Epidermal melanocyte (primary cell): ENCODE results near the gene PAX4.

Experiments used
- DNase-seq: peaks from one replicate; pipeline ENCODE4 v3.0.0; 2011; ENCODE audit warnings: low spot score; ENCODE audit not compliant: insufficient read length

Gene PAX4, protein sequence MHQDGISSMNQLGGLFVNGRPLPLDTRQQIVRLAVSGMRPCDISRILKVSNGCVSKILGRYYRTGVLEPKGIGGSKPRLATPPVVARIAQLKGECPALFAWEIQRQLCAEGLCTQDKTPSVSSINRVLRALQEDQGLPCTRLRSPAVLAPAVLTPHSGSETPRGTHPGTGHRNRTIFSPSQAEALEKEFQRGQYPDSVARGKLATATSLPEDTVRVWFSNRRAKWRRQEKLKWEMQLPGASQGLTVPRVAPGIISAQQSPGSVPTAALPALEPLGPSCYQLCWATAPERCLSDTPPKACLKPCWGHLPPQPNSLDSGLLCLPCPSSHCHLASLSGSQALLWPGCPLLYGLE

DNA sequence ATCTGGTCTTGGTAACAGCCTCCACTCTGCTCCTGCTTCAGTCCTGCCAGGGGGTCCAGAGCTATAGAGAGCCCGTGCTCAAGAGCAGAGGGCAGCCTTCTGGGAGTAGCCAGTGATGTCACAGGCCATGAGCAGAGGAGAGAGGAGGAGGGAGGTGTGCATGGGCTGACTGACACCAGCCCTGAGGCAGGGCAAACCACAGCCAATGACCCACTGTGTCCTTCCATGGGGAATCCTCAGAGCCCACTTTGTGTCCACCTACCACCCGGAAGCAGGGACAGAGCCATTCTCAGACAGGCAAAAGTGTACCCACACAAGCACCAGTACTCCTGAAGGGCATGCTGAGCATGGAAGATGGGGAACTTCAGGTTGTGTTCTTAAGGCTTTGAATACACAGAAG, at the start of gene PAX4:
PAX4 (minus strand) TSS at position 101 of the 400 bp plus-strand sequence. CDS start 2,214 bp downstream, outside the sequence.
- no peak for DNase-seq

DNA sequence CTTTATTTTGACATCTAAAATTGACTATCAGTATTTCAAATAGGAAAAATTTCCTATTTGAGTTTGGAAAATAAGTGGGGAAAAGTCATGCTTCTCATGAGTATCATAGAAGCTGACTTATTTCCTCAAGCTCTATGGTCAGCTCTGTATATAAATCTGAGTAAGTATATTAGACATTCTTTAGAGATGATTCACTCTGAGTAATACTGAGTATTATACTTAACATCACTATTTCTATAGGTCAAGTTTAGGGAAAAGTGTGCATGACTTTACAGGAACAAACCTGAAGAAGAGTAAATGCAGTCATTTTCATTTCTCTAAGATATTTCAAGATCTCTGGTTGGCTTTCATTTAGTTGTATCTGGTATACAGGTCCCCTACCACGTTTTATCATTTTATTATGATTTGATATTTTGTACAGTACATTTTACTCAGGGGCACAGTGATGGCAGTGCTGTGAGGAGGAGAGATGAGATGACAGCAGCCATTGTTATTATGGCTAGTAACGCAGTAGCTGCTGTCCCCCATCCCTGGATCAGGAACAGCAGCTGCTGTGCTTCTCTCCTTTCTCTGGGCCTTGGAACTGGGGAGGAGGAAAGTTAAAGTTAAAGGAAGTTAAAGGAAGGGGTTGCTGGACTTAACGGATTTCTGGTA, 49.2 kb upstream of the PAX4 start:
- no peak for DNase-seq

DNA sequence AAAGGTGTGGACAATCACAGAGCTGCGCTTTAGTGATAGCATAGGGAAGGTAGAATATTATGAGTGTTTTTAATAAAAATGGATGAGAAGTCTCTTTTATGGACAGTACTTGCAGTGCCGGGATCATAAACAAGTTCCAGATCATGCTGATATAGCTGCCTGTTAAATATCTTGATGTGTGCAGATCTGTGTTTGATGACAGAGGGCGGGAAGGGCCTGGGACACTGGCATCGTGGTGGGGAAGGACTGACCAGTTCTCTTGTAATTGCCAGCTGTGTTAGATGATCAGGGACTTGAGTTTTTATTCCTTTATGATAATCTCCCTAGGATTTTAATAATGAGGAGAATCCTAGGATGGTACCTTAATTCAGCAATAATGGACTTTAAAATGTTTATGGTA, 48.7 kb upstream of the PAX4 start:
- no peak for DNase-seq

DNA sequence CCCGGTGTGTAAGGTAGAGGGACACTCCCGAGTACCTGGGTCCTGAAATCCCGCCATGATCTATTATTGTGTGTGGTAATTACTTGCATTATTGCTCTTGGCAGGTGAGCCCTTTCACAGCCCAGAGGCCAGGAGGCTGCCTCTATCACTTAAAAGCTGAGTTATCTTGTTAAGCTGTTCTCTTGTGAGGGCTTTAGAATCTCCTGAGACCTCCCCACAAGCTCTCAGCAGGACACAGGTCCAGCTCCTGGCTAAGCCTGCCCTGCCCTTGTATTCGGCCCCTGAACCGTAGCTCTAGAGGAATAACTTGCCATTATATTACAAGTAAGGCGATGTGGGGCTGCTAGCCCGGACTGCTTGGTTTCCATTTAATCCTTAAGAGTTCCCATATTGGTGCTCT, 48.0 kb upstream of the PAX4 start:
- DNase-seq: no peak

DNA sequence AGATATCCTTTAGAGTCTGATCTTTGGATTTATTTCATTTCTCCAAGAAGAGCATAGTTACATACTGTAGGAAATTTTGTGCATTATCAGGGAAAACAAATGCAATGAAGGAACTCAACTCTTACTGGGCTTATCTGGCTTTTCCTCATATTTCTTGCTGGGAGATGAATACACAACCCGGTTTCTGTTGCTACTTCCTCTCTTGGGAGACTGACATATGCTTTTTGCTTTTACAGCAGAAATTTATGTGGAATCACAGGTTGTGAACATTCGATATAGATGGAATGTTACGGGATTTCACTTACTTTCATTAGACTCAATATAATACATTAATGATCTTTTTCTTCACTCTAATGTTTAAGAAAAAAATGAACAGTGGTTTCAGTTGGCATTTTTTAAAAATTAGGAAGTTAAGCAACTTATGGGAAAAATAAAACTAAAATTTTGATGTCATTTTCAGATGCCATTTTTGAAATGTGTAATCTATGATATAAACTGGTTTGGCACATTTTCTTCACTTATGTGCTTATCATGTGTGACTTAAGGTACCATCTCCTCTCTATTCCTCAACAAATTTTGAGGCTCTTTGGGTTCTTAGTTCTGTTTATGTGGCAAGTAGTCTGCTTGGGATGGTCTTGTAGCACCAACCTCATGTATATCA, 41.2 kb upstream of the PAX4 start:
- DNase-seq: no peak

DNA sequence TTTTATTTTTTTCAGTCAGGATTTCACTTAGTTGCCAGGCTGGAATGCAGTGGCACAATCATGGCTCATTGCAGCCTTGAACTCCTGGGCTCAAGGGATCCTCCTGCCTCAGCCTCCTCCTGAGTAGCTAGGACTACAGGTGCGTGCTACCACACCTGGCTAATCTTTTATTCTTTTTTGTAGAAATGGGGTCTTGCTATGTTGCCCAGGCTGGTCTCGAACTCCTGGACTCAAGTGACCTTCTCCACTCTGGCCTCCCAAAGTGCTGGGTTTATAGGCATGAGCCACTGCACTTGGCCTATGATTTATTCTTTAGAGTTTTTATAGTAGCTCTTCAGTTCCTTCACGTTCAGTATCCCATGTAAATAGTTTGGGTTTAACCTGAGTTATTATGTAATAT, 39.6 kb upstream of the PAX4 start:
- no peak for DNase-seq

DNA sequence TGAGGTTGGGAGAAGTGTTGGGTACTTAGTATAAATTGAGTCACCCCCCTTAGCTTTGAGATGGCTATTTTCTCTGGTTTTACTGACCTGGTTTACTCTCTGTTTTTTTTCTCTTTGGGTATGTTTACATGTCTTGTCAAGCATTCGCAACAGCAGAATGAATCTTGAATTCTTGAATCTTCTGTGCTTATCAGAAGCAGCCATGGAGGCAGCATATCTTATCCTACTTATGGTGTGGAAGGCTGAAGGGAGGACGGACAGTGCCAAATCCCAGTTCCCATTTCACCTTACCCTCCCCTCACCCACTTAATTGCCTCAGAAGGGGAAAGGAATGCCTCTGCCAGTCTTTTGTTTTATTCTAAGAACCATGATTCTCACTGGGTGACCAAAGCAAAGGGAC, 37.8 kb upstream of the PAX4 start:
- no peak for DNase-seq

DNA sequence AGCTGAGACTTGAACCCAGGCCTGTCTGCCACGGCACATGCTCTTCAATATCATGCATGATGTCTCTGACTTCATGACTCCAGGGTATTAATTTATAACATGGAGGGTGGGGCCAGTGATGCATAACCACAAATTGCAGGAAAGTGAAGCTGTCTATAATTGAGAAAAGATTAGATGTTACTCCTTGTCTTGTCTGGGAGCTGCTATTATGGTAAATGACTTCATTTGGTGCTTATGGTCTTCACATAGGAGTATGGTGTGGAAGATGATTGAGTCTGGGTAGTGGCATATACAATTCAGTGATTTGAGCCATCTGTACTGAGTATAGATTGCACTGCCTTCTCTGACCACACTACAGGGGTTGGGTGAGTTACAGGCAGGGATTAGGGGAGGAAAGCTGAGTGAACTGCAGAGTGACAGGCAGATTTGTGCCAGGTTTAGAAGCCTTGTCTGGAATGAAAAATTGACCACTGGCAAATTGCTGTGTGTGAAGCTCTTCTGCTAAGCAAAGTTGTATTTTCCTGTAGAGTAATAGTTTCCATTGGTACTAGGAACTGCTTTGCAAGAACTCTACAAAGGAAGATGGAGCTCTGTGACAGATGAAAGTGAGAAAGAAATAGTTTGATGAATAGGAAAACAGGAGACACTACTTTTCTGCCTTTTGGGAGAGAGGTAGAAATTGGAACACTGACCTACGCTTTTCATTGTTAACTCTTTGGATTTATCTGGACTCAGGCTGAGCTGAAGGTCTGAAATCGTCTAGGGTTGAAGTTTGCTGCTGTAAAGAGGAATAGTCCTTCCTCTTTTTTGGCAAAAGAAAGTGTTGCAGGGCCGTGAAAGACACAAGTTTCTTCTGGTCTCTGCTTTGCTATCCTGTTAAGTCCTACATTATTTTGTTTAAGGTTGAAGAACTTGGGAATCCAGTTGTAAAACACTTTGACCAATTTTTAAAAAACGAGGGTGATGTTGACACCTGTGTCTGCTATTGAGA, 36.8 kb upstream of the PAX4 start:
- DNase-seq: no peak

DNA sequence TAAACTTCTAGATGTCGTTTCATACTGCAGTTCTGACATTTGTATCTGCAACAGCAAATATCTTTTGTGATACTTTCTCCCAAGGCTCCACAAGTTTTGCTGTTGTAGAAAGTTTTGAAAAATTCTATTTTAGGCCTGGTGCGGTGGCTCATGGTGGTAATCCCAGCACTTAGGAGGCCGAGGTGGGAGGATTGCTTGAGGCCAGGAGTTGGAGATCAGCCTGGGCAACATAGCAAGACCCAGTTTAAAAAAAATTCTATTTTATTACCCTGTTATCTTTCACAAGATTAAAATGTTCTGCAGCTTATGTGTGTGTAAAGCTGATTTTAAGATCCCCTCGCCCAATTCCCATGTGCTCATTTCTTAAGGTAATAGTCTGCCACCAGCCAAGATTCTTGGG, 35.5 kb upstream of the PAX4 start:
- DNase-seq: no peak

DNA sequence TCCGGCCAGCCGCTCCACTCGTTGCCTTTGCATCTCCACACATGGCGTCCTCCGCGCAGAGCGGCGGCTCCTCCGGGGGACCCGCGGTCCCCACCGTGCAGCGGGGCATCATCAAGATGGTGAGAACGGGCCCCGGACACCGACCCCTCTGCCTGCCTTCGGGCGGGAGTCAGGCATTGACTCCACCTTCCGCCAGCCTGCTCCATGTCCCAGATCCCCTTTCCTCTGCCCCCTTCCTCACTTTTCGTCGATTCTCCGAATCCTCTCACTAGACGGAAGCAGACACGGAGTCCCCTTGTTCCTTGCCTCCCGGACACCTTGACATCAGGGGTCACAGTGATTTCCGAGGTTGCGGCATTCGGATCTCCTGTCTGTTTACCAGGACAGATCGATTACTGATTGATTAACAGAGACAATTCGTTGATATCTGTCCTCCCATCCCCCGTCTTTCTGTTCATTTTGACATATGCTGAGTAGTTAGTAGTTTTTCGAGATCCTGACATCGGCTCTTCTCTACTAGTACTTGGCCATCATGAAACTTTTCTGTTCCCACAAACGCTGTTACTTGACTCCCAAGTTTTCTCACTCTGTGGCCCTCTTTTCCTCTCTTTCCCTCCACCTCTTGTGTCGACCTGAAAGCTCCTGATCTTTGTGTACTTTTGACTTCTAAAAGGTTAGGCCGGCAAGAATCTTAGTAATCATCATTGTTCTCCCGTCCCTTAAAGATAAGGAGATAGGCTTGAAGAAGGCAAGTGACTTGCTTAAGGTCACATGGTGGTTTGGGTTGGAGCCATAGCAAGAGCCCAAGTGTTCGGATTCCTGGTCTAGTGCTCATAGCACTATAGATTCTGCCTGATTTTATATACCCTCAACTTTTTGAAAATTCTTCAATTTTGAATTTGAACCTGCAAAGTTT, 34.6 kb upstream of the PAX4 start:
- no peak for DNase-seq

DNA sequence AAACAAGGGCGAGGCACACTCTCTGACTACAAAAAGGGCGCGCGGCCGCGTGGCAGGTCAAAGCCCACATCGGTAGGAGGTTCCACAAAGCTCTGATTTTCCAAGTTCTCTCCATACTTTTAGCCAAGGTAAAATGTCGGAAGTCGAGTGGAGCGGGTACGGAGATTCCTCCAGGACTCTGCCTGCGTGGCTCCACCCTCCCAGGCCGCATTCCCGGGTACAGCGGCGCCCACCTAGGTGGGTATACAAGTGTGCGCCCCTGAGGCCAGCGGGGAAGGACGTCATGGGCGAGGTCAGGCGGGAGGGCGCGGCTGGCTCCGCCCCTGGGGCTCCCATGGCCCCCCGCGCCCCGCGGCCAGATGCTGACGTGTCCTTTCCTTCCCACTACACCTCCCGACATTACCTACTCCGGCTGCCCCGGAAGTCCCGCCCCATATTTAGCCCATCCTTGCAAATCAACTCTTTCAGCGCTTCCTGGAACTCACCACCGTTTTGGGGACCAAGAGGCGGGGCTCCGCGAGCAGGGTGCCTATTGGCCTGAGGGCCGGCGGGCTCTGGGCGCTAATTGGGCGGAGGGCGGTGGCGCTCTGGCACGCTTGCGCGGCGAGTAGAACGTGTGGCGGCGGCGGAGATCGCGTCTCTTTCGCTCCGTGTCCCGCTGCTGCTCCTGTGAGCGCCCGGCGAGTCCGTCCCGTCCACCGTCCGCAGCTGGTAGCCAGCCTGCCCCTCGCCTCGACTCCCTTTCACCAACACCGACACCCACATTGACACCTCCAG, 33.8 kb upstream of the PAX4 start, which contains the start of gene SND1:
SND1 (plus strand) TSS at position 639 of the 777 bp plus-strand sequence. CDS start 180 bp downstream, outside the sequence.
- peak; percentile 94 for DNase-seq

DNA sequence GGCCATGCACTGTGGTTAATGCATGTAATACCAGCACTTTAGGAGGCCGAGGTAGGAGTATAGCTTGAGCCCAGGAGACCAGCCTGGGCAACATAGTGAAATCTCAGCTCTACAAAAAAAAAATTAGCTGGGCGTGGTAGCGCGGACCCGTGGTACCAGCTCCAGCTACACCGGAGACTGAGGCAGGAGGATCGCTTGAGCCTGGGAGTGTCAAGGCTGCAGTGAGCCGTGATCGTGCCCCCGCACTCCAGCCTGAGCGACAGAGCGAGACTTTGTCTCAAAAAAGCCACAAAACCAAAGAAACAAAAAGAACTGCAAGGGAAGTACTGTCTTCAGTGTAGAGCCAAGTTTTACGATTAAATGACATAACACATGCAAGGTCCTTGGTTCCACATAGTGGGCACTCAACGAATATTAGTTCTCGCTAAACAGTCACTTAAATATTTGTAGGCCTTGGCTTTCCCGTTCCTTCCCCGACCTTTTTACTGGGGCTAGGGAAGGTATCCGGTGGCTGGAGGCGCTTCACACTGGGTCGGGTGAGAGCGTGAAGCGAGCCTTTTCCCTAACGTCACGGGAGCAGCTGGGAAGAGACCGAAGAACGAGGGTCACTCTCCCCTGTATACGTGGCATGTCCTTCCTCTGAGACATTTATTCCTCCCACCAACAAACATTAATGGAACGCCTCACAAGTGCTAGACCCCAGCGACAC, 33.1 kb upstream of the PAX4 start:
- no peak for DNase-seq

DNA sequence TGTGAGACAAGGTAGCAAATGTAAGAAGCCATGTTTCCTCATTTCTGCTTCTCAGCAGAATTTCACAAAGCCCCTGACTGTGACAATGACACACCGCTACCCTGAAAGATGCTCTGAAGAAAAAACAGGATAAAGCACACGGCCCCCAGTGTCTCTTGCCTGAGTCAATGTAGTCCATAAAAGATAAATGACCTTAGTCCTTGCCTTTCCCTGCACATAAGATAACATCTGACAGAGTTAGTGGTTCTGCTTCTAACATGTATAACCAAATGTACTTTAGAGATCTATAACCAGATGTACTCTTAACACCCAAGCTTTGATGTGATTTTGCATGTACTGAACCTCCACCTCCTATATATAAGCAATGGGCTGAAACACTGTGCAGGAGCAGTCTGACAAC, 31.0 kb upstream of the PAX4 start:
- DNase-seq: no peak

DNA sequence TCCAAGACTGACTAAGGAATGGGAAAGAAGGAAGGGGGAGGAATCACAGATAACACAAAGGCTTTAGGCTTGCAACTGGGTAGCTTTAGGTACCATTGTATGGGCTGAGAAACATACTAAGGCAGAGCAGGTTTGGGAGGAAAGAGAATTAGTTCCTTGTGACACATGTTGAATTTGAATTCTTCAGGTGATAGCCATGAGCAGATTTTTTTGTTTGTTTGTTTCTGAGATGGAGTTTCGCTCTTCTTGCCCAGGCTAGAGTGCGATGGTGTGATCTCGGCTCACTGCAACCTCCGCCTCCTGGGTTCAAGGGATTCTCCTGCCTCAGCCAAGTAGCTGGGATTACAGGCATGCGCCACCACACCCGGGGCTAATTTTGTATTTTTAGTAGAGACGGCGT, 29.7 kb upstream of the PAX4 start:
- no peak for DNase-seq

DNA sequence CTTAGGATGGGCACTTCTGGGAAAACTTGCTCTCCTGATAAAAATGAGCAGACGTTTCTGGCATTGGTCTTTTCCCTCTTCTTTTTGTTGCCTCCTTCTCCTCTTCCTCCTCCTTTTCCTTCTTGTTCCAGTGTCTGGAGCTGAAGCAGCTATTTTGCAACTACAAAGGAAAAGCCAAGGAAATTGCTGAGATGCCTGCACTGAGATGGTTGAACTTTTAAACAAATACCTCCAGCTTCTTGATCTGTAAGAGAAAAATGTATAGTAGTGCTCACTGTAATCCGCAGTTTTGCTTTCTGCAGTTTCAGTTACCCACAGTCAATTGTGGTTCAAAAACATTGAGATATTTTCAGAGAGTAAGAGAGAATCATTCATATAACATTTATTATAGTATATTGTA, 26.5 kb upstream of the PAX4 start:
- DNase-seq: no peak

DNA sequence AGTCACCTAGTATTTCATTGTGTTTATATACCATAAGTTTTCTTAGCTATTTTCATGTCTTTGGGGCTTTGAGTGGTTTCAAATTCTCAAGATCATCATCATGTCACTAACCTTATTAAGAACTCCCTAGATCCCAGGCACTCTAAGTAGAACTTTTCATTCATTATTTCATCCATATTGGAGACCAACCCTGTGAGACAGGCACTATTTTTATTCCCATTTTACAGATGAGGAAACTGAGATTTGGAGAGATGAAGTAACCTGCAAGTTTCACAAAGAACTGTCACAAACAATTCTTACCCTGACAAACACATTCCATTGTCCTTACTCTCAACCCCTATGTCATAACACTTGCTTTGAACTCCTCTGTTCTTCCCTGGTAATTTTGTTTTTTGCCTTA, 20.3 kb upstream of the PAX4 start:
- DNase-seq: no peak

DNA sequence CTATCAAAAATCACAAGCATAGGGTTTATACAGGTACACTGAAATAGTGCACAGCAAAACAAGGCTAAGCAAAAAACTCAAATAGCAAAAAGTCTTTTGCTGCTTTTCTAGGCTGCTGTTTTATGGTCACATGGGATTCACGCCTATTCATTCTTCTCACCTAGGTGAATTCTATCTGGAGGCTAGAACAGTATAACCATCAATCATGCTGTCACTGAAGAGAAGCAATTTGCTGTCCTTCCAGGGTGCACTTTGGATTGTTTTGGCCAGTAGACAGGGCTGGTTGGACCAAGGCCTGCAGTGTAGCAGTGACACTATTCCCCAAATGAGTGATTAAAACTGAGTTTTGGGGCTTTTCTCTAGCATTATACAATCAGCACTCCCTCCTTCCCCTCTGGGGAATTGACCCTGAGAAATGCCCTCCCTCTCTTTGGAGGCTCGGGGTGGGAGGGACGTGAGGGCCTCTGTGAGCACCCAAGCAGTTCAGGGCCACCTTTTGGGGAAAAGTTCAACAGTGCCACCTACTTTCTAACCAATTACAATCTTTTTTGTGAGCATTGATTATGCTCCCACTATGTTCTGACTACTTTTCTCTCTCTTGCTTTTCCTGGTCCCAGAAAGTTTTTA, 17.8 kb upstream of the PAX4 start:
- DNase-seq: no peak

DNA sequence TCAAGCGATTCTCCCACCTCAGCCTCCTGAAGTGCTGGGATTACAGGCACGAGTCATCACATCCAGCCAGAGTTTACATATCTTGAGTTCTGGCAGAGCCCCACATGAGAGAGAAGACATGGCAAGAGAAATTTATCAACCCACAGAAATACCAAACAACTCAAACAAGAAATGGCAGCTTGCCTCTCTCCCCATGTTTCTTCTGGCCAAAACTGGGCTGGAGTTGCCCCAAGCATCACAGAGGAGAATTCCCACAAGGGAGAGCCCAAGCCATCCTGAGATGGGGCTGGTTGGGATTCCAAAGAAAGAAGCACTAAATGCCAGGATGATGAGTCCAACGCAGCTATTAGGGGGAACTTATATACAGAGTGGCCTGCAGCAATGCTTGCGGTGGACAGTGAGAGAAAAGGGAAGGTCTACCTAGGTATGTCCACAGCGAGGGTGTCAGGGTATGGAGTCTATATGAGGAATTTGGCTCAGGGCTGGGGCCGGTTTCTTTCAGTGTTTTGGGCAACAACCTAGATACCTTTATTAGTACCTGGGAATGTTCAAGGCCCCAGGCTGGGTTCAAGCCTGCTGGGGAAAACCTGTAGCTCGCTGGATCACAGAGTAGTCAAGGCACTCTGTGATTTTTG, 14.5 kb upstream of the PAX4 start:
- no peak for DNase-seq
